IMR-90 (cell line): ENCODE data around the gene RNPC3.
"Not testable (repeated sequence)": the region's sequence is repeated elsewhere in the genome, so short reads cannot be mapped to it uniquely, and the experiment has no call there.

Source experiments
- CEBPB ChIP-seq: IDR thresholded peaks from 2 replicates; pipeline ENCODE4 v1.6.1; 2012; ENCODE audit warnings: low read depth, low read length, improper control_type of control experiment
- TF ChIP-seq, protein P1 (sequence below): conservative IDR thresholded peaks from 2 replicates; pipeline ENCODE4 v1.5.1; 2012; ENCODE audit warnings: mild to moderate bottlenecking, low read depth, low read length, improper control_type of control experiment

DNA sequence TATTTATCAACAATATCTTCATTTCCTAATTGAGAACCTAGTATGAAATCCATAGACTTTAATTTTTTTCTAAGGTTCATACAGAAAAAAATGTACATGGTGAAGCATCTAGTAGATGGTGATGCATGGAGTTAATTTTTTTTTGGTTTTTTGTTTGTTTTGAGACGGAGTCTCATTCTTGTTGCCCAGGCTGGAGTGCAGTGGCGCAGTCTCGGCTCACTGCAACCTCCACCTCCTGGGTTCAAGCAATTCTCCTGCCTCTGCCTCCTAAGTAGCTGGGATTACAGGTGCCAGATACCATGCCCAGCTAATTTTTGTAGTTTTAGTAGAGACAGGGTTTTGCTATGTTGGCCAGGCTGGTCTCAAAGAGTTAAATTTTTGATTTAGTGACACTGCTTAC, 35.6 kb downstream of the RNPC3 start:
- TF ChIP-seq, protein P1, sequence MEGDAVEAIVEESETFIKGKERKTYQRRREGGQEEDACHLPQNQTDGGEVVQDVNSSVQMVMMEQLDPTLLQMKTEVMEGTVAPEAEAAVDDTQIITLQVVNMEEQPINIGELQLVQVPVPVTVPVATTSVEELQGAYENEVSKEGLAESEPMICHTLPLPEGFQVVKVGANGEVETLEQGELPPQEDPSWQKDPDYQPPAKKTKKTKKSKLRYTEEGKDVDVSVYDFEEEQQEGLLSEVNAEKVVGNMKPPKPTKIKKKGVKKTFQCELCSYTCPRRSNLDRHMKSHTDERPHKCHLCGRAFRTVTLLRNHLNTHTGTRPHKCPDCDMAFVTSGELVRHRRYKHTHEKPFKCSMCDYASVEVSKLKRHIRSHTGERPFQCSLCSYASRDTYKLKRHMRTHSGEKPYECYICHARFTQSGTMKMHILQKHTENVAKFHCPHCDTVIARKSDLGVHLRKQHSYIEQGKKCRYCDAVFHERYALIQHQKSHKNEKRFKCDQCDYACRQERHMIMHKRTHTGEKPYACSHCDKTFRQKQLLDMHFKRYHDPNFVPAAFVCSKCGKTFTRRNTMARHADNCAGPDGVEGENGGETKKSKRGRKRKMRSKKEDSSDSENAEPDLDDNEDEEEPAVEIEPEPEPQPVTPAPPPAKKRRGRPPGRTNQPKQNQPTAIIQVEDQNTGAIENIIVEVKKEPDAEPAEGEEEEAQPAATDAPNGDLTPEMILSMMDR = not testable (repeated sequence)
- not testable (repeated sequence) for TF ChIP-seq CEBPB
